GM12878 (cell line): ENCODE results near the gene DOCK2. TPM values are rescaled to one million over a fixed set of nuclear protein-coding genes. Genes with fewer than 3 reads are reported as not detected.
A peak's percentile ranks its signal among the peaks of the same experiment; 100 is the strongest.

Source experiments
- CBX3 ChIP-seq: fragments of 200-600 bp; sonication (generic); IDR thresholded peaks from 2 replicates; pipeline ENCODE4 v1.6.1; 2016; ENCODE audit warnings: low read depth, borderline replicate concordance
- CEBPB ChIP-seq, 2 experiments: fragments of 150-350 bp in 1 of 2; IDR thresholded peaks; 2 replicates each; pipeline ENCODE4 v1.6.1; 2012 to 2014; ENCODE audit warnings: low read depth in 2 of 2, low read length in 2 of 2, borderline replicate concordance in 1 of 2, inconsistent platforms in 1 of 2
- CREM ChIP-seq: IDR thresholded peaks from 2 replicates; pipeline ENCODE4 v1.6.1; 2014; ENCODE audit warnings: antibody characterized with exemption, low read depth
- EED ChIP-seq: sonication (generic); IDR thresholded peaks from 2 replicates; pipeline ENCODE4 v1.6.1; 2016; ENCODE audit warnings: antibody characterized with exemption, low read depth
- EP300 ChIP-seq, 2 experiments: fragments of 150-350 bp in 1 of 2; IDR thresholded peaks; 2 replicates each; pipeline ENCODE4 v1.6.1; 2011 to 2012; ENCODE audit warnings: low read depth in 2 of 2, low read length in 2 of 2, borderline replicate concordance in 1 of 2, improper control_type of control experiment in 1 of 2, inconsistent platforms in 1 of 2; ENCODE audit not compliant: control insufficient read depth in 1 of 2
- GABPA ChIP-seq: IDR thresholded peaks from 2 replicates; pipeline ENCODE4 v1.6.1; 2014; ENCODE audit warnings: antibody characterized with exemption, low read depth, mild to moderate bottlenecking, inconsistent platforms
- GATAD2B ChIP-seq: fragments of 450-650 bp; conservative IDR thresholded peaks from 2 replicates; pipeline ENCODE4 v1.6.1; 2017; ENCODE audit warnings: low read depth, mild to moderate bottlenecking, moderate library complexity
- JUNB ChIP-seq: IDR thresholded peaks from 2 replicates; pipeline ENCODE4 v1.6.1; 2016; ENCODE audit warnings: antibody characterized with exemption, mild to moderate bottlenecking
- NFYA ChIP-seq: IDR thresholded peaks from 2 replicates; pipeline ENCODE4 v1.6.1; 2011; ENCODE audit warnings: low read depth, mild to moderate bottlenecking, low read length, improper control_type of control experiment, borderline replicate concordance
- NRF1 ChIP-seq: conservative IDR thresholded peaks from 2 replicates; pipeline ENCODE4 v1.6.1; 2011; ENCODE audit warnings: mild to moderate bottlenecking, low read depth, low read length, improper control_type of control experiment
- PML ChIP-seq: IDR thresholded peaks from 2 replicates; pipeline ENCODE4 v1.6.1; 2012; ENCODE audit warnings: low read length, inconsistent platforms
- RUNX3 ChIP-seq: IDR thresholded peaks from 2 replicates; pipeline ENCODE4 v1.6.1; 2012; ENCODE audit warnings: low read length, inconsistent platforms
- ZBED1 ChIP-seq: IDR thresholded peaks from 2 replicates; pipeline ENCODE4 v1.6.1; 2016; ENCODE audit warnings: borderline replicate concordance
- polyA plus RNA-seq, 11 experiments: library from polyadenylated mRNA; depleted of rRNA in 4 of 11; unstranded in 6 of 11; stranded (reverse) in 5 of 11; fragments of >200 nt; fragmentation: Nextera tagmentation in 4 of 11; fragmentation: Illumina TruSeq in 1 of 11; extraction: Ambion mirVana in 4 of 11; extraction: Trizol in 1 of 11; gene quantifications; 1 replicate in 1 of 11; 2 replicates in 10 of 11; pipeline versions ENCODE4 v1.2.1 to v1.2.3, GENCODE V29; 2011 to 2016; ENCODE audit warnings: inconsistent platforms in 2 of 11, missing spikeins in 2 of 11, low read depth in 1 of 11
- total RNA-seq, 4 experiments: library from RNA; depleted of rRNA in 3 of 4; stranded (reverse); fragments of >200 nt in 3 of 4; fragmentation: Illumina TruSeq in 1 of 4; extraction: Trizol in 1 of 4; gene quantifications; 2 replicates each; pipeline versions ENCODE4 v1.2.1 to v1.2.3, GENCODE V29; 2013 to 2021
- TF ChIP-seq, protein P1 (sequence below): IDR thresholded peaks from 2 replicates; pipeline ENCODE4 v1.6.1; 2012; ENCODE audit warnings: low read length, inconsistent platforms
- TF ChIP-seq, protein P2 (sequence below): fragments of 450-650 bp; IDR thresholded peaks from 2 replicates; pipeline ENCODE4 v1.6.1; 2017; ENCODE audit warnings: low read depth, mild to moderate bottlenecking, moderate library complexity
- TF ChIP-seq, protein P3 (sequence below): IDR thresholded peaks from 2 replicates; pipeline ENCODE4 v1.6.1; 2012; ENCODE audit warnings: mild to moderate bottlenecking, low read depth, low read length
- TF ChIP-seq, protein P4 (sequence below): IDR thresholded peaks from 2 replicates; pipeline ENCODE4 v1.6.1; 2011; ENCODE audit warnings: borderline replicate concordance, low read depth, mild to moderate bottlenecking, moderate library complexity, low read length; ENCODE audit not compliant: insufficient read depth, poor library complexity, severe bottlenecking
- TF ChIP-seq, protein P5 (sequence below): fragments of 450-650 bp; formaldehyde crosslinking; IDR thresholded peaks from 2 replicates; pipeline ENCODE4 v1.4.0; 2022; ENCODE audit warnings: mild to moderate bottlenecking, moderate library complexity

Gene DOCK2
- total and polyA plus RNA-seq, 10 of the 15 experiments (the other 5 are each of a cell fraction or from before 2014, with no cell fraction given): 34.2 to 192 (median 118) TPM

DNA sequence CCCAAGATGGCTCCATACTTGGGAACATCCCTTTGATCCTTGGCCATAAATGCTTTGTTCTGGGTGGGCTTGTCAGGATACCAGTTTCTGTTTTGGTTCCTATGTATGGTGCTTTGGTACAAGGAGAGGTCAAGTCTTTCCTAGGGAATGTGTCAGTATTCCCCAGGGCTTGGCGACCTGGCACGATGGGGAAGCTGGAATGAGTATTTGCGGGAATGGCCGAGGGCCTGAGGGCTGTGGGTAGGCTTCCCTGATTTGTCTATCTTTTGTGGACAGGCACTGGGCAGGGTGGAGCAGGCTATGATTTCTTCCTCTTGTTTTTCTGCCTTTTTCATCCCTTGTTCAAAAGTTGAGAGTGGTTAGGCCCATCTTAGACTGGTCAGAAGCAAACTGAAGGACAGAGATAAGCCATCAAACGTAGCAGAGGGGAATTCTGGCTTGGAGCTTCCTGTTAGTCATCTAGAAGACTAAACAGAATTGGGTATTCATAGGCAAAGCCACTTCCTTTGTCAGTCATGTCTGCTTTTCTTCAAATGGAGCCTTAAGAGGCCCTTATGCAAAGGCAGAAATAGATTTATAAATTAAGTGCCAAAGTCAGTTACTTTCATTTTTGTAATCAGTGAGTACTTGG lies 13.7 kb downstream of the DOCK2 start (continued):
- TF ChIP-seq RUNX3: peak; percentile 85
- TF ChIP-seq JUNB: peak; percentile 68
- TF ChIP-seq EED: peak; percentile 68; the same call in 1 of the 2 replicates
- TF ChIP-seq NRF1: no peak
- TF ChIP-seq, protein P1, sequence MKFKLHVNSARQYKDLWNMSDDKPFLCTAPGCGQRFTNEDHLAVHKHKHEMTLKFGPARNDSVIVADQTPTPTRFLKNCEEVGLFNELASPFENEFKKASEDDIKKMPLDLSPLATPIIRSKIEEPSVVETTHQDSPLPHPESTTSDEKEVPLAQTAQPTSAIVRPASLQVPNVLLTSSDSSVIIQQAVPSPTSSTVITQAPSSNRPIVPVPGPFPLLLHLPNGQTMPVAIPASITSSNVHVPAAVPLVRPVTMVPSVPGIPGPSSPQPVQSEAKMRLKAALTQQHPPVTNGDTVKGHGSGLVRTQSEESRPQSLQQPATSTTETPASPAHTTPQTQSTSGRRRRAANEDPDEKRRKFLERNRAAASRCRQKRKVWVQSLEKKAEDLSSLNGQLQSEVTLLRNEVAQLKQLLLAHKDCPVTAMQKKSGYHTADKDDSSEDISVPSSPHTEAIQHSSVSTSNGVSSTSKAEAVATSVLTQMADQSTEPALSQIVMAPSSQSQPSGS: peak; percentile 35; the same call in 1 of the 2 replicates
- TF ChIP-seq EP300 (IDR thresholded peaks at IDR 0.05; ENCODE audit: borderline replicate concordance in 1 of 2, control insufficient read depth in 1 of 2, low read depth in 2 of 2, low read length in 2 of 2): peak; percentile 7 to 68; a peak in 1 of 4 replicates
- TF ChIP-seq, protein P2, sequence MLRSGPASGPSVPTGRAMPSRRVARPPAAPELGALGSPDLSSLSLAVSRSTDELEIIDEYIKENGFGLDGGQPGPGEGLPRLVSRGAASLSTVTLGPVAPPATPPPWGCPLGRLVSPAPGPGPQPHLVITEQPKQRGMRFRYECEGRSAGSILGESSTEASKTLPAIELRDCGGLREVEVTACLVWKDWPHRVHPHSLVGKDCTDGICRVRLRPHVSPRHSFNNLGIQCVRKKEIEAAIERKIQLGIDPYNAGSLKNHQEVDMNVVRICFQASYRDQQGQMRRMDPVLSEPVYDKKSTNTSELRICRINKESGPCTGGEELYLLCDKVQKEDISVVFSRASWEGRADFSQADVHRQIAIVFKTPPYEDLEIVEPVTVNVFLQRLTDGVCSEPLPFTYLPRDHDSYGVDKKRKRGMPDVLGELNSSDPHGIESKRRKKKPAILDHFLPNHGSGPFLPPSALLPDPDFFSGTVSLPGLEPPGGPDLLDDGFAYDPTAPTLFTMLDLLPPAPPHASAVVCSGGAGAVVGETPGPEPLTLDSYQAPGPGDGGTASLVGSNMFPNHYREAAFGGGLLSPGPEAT: peak; percentile 83
- peak; percentile 68; the same call in 1 of the 2 replicates for TF ChIP-seq PML
- no peak; the same call in 1 of the 2 replicates for TF ChIP-seq ZBED1
- TF ChIP-seq, protein P3, sequence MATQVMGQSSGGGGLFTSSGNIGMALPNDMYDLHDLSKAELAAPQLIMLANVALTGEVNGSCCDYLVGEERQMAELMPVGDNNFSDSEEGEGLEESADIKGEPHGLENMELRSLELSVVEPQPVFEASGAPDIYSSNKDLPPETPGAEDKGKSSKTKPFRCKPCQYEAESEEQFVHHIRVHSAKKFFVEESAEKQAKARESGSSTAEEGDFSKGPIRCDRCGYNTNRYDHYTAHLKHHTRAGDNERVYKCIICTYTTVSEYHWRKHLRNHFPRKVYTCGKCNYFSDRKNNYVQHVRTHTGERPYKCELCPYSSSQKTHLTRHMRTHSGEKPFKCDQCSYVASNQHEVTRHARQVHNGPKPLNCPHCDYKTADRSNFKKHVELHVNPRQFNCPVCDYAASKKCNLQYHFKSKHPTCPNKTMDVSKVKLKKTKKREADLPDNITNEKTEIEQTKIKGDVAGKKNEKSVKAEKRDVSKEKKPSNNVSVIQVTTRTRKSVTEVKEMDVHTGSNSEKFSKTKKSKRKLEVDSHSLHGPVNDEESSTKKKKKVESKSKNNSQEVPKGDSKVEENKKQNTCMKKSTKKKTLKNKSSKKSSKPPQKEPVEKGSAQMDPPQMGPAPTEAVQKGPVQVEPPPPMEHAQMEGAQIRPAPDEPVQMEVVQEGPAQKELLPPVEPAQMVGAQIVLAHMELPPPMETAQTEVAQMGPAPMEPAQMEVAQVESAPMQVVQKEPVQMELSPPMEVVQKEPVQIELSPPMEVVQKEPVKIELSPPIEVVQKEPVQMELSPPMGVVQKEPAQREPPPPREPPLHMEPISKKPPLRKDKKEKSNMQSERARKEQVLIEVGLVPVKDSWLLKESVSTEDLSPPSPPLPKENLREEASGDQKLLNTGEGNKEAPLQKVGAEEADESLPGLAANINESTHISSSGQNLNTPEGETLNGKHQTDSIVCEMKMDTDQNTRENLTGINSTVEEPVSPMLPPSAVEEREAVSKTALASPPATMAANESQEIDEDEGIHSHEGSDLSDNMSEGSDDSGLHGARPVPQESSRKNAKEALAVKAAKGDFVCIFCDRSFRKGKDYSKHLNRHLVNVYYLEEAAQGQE: no peak
- no peak for TF ChIP-seq NFYA
- TF ChIP-seq, protein P4, sequence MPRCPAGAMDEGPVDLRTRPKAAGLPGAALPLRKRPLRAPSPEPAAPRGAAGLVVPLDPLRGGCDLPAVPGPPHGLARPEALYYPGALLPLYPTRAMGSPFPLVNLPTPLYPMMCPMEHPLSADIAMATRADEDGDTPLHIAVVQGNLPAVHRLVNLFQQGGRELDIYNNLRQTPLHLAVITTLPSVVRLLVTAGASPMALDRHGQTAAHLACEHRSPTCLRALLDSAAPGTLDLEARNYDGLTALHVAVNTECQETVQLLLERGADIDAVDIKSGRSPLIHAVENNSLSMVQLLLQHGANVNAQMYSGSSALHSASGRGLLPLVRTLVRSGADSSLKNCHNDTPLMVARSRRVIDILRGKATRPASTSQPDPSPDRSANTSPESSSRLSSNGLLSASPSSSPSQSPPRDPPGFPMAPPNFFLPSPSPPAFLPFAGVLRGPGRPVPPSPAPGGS: no peak
- peak; percentile 52; the same call in 1 of the 2 replicates for TF ChIP-seq CREM
- no peak for TF ChIP-seq CEBPB (IDR thresholded peaks at IDR 0.05; ENCODE audit: borderline replicate concordance in 1 of 2, low read depth in 2 of 2, low read length in 2 of 2)
- TF ChIP-seq, protein P5, sequence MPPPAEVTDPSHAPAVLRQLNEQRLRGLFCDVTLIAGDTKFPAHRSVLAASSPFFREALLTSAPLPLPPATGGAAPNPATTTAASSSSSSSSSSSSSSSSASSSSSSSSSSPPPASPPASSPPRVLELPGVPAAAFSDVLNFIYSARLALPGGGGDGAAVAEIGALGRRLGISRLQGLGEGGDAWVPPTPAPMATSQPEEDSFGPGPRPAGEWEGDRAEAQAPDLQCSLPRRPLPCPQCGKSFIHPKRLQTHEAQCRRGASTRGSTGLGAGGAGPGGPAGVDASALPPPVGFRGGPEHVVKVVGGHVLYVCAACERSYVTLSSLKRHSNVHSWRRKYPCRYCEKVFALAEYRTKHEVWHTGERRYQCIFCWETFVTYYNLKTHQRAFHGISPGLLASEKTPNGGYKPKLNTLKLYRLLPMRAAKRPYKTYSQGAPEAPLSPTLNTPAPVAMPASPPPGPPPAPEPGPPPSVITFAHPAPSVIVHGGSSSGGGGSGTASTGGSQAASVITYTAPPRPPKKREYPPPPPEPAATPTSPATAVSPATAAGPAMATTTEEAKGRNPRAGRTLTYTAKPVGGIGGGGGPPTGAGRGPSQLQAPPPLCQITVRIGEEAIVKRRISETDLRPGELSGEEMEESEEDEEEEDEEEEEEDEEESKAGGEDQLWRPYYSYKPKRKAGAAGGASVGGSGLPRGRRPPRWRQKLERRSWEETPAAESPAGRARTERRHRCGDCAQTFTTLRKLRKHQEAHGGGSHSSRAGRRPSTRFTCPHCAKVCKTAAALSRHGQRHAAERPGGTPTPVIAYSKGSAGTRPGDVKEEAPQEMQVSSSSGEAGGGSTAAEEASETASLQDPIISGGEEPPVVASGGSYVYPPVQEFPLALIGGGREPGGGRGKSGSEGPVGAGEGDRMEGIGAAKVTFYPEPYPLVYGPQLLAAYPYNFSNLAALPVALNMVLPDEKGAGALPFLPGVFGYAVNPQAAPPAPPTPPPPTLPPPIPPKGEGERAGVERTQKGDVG: 0 out of 2 replicates have a peak, but pooled peaks have one; percentile 7
- TF ChIP-seq CBX3: no peak
- TF ChIP-seq GATAD2B: no peak
- TF ChIP-seq GABPA: peak; percentile 56; the same call in 1 of the 2 replicates
